ENCODE measurements around the gene TESK1.

- TF ChIP-seq CTCF (conservative IDR thresholded peaks at IDR 0.05) (no peak), EZH2 (IDR thresholded peaks at IDR 0.05; ENCODE audit: low read depth) (no peak)
These were observed 27.6 kb upstream of the TESK1 start for GRCh38 chr9:35577486-35577885.

All from PC-9 (cell line).